ENCODE measurements around the gene ETV6. TPM values are rescaled to one million over a fixed set of nuclear protein-coding genes. Genes with fewer than 3 reads are reported as not detected.

Gene ETV6
- total RNA-seq, 2 experiments from 2014 or later, result 17.1 to 19.3 TPM

- CTCF ChIA-PET (ENCODE audit: unreplicated experiment), result no interaction called here
- POLR2A ChIA-PET, result no interaction called here
- peaks cover 6% of the 10 kb centered on the region; the same call in 1 of the 2 replicates for H3K79me2 ChIP-seq (ENCODE audit: insufficient read depth, low read depth, low read length)
Measured at GRCh38 chr12:11834931-11835330, 185.5 kb downstream of the ETV6 start.

GRCh38 chr12:11836282-11837151 lies 187.0 kb downstream of the ETV6 start:
- intact Hi-C loops (cut with micrococcal nuclease; ENCODE audit: unreplicated experiment), result loop anchor here (1.0 to 5.0 kb wide), 6 partner anchors 56 to 189 kb away; partner anchors contain the start of gene ETV6
- peak overlapping the region; percentile 66 for H3K4me2 ChIP-seq (ENCODE audit: low read length)
- ChIA-PET CTCF (ENCODE audit: unreplicated experiment) (interaction anchor here (0.6 kb wide), 1 partner anchor 82 kb away, joined by 3 read pairs; no protein-coding TSS in a partner anchor), POLR2A (interaction anchor here (0.6 to 2.1 kb wide), 8 partner anchors 11 to 1546 kb away, joined by 3 to 7 read pairs (median 4); no protein-coding TSS in a partner anchor)
- BruUV-seq (replicated peaks), result no TSS peak
- peaks cover 6% of the 10 kb centered on the region; the same call in 1 of the 2 replicates for H3K79me2 ChIP-seq (ENCODE audit: insufficient read depth, low read depth, low read length)
- H3K4me1 ChIP-seq (ENCODE audit: insufficient read depth, low read length, poor library complexity, severe bottlenecking), result peaks cover 72% of the 10 kb centered on the region
- peak; percentile 95 for DNase-seq (ENCODE audit: low spot score)
- H3K9me3 ChIP-seq (ENCODE audit: low read length), result no peaks in the 10 kb centered on the region
- peak overlapping the region; percentile 91 for H3K27ac ChIP-seq (ENCODE audit: low read depth, low read length, poor library complexity, severe bottlenecking)
- peak overlapping the region; percentile 53; the same call in 1 of the 2 replicates for H2AFZ ChIP-seq (ENCODE audit: low read length)
- no peaks in the 10 kb centered on the region for H4K20me1 ChIP-seq (ENCODE audit: insufficient read depth, low read length)
- H3K4me3 ChIP-seq (ENCODE audit: low read depth, low read length, poor library complexity, severe bottlenecking), result peak overlapping the region; percentile 37
- H3K9me2 ChIP-seq (ENCODE audit: insufficient read depth, low read length), result no peaks in the 10 kb centered on the region
- H3K36me3 ChIP-seq (ENCODE audit: insufficient read depth, low read length), result peaks cover 22% of the 10 kb centered on the region
- TF ChIP-seq EZH2phosphoT487 (IDR thresholded peaks at IDR 0.05; ENCODE audit: borderline replicate concordance, low read depth, low read length), result no peak
- TF ChIP-seq CTCF (conservative IDR thresholded peaks at IDR 0.05; ENCODE audit: low read length), result 0 out of 2 replicates have a peak, but pooled peaks have one; percentile 8

More at GRCh38 chr12:11834931-11835330, 185.5 kb downstream of the ETV6 start:
- Histone ChIP-seq H3K4me1 (ENCODE audit: insufficient read depth, low read length, poor library complexity, severe bottlenecking) (peaks cover 78% of the 10 kb centered on the region), H3K36me3 (ENCODE audit: insufficient read depth, low read length) (peaks cover 8% of the 10 kb centered on the region; the same call in 1 of the 2 replicates), H3K4me2 (ENCODE audit: low read length) (peak overlapping the region; percentile 66), H3K4me3 (ENCODE audit: low read depth, low read length, poor library complexity, severe bottlenecking) (no peak overlapping the region), H2AFZ (ENCODE audit: low read length) (peak overlapping the region; percentile 5; the same call in 1 of the 2 replicates), H3K9me2 (ENCODE audit: insufficient read depth, low read length) (no peaks in the 10 kb centered on the region), H3K9me3 (ENCODE audit: low read length) (no peaks in the 10 kb centered on the region), H3K27ac (ENCODE audit: low read depth, low read length, poor library complexity, severe bottlenecking) (peak overlapping the region; percentile 91), H4K20me1 (ENCODE audit: insufficient read depth, low read length) (no peaks in the 10 kb centered on the region)
- TF ChIP-seq CTCF (conservative IDR thresholded peaks at IDR 0.05; ENCODE audit: low read length) (no peak), EZH2phosphoT487 (IDR thresholded peaks at IDR 0.05; ENCODE audit: borderline replicate concordance, low read depth, low read length) (no peak)
- no peak for DNase-seq (ENCODE audit: low spot score)
- intact Hi-C loops (cut with micrococcal nuclease; ENCODE audit: unreplicated experiment), result loop anchor here (5.0 kb wide), 1 partner anchor 57 kb away; no protein-coding TSS in a partner anchor
- no TSS peak for BruUV-seq (replicated peaks)
